Cerebellar nuclear complex (tissue), 1 donor: ENCODE results near the gene GPC6.

ENCODE experiments used
- DNase-seq, 2 experiments: peaks; one replicate each; lab custom pipeline; 2025; lab: John Stamatoyannopoulos, UW

The GPC6 gene

DNA sequence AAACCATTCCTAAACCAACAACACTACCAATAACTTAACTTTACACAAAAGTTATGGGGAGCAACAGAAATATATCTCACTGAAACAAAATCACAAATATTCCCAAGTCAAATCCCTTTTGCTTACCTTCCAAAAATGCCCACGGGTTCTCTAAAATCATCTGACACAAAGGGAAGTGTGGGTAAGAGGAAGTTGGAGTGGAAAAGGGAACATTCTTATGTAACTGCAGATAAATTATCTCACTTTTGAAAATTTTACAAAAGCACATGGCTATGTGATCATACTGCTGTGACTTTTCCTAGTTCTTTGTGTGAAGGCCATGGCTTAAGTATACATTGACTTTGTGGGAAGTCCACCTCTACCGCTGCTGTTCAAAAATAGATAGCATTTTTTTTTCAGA, 350.5 kb downstream of the GPC6 start:
- DNase-seq: no peak

GRCh38 chr13:93589788-93590187, 363.2 kb downstream of the GPC6 start:
- no peak for DNase-seq

GRCh38 chr13:93603043-93603442, 376.4 kb downstream of the GPC6 start:
- DNase-seq: no peak

- DNase-seq: no peak
Observed at GRCh38 chr13:93614776-93615175, 388.2 kb downstream of the GPC6 start.

DNA sequence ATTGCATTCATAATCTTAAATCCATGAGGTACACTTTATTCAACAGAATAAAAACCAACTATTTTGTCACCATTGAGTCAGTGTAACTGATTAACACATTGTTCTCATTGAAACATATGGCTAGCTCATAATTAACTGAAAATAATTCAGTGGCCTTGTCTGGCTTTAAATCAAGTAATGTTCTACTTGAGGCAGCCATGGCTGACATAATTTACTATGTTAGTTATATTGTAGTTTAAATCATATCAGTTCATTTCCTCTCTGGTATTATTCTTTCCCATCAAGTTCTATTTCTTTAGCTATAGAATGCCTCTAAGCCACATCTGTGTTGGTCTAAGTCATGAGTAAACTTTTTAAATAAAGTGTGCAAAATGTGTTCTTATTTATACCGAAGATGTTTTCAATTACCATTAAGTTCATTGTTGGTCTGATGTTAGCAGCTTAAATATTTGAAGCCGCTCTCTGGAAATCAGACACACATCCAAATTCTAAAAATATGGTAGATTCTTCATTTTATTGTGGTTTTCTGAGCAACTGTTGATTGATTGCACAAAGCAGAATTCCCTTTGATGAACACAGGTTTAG, 393.7 kb downstream of the GPC6 start:
- DNase-seq: no peak

- DNase-seq: no peak
Observed at GRCh38 chr13:93621051-93621450, 394.4 kb downstream of the GPC6 start.

GRCh38 chr13:93621966-93622365, 395.4 kb downstream of the GPC6 start:
- DNase-seq: no peak

GRCh38 chr13:93624311-93624777, 397.7 kb downstream of the GPC6 start:
- no peak for DNase-seq

DNA sequence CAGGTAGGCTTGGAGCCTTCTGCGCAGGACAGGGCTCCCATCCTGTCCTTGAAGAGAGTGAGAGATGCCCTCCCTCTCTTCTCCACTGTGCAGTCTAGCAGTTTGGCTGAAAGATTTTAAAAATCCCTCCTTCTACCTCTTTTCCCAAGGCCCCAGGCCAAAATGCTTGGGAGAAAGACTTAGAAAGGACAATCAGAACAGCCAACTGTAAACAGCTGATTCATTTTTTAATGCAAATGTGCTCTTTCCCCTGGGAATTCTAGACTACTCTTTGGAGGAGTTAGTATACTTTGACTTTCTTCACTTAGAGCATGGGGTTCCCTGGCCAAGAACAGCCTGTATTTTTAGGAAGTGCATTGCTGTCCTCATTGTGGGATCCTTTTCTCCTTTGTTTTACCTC, 398.9 kb downstream of the GPC6 start:
- no peak for DNase-seq

DNA sequence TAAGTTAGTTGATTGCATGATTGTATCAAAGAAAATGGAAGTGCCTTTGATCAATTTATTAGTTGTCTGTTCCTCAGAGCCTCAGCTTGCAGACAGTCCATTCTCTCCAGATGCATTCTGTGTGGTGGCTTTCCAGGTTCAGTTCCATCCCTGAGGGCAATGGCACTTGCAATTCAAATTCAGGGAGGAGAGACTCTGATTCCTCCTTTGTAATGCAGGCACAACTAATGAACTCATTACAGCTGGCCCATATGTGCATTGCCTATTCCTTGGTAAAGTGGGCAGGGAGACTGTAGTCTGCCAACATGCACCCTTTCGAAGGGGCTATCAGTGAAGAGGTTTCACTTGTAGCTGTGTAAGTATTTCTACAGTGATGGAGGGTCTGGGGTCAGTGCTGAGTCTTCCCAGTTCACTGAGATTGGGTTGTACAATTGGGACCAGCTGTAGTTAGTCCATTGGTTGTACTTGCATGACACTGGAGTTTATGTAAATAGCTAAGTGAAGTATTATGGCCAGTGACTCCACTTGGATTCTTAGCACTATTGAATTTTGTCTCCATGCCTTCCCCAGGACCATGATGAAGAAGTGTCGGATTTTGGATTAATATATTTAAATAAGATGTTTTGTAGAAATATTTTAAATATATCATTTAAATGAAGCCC, 401.7 kb downstream of the GPC6 start:
- DNase-seq: no peak

DNA sequence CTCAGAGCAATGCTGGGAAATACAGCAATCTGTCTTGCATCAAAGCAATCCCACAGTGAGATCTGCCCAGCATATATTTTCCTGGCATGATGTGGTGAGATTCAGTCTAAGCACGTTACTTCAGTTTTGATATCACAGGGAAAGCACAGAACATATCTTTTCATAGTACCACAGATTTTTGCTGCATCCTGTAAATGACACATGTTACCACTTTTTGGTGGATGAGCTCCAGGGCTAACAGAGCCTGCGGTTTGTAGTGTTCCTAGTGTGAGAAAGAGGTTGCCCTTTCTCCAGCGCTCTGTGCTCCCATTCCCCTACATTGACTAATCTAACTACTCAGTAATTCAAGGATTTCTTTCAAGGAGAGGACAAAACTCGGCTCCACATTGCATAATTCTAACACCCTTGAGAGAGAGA, 409.0 kb downstream of the GPC6 start:
- no peak for DNase-seq

DNA sequence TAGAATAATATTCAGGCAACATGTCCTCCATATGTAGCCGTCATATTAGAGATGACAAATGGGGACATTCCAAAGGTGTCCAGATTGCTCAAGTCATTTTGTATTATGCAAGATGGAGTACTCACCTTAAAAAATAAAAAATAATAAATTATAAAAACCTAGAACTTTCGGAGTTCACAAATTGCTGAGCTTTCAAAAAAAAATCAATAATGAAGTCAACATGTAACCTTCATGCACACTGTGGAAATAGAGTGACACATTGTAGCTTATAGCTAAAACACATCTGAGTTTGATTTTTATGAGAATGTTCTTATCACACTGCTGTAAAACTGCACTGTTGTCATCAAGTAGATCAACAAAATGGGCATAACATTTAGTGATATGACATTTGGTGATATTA, 411.2 kb downstream of the GPC6 start:
- DNase-seq: no peak

DNA sequence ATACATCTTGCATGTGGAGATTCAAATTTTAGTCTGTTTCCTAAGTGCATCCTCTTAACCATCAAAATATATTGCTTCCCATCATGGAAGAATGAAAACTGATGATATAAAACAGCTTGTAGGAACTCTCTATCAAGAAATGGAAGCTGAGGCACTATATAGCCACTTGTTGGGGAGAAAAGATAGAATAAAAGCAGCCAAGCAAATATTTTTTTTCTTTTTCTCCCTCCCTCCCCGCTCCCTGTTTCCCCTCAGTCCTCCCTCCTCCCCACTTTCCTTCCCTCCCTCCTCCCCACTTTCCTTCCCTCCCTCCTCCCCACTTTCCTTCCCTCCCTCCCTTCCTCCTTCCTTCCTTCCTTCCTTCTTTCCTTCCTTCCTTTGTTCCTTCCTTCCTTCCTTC, 413.8 kb downstream of the GPC6 start:
- DNase-seq: no peak

- DNase-seq: no peak
Observed at GRCh38 chr13:93646245-93646644, 419.6 kb downstream of the GPC6 start.

- DNase-seq: no peak
Observed at GRCh38 chr13:93649496-93649895, 422.9 kb downstream of the GPC6 start.

DNA sequence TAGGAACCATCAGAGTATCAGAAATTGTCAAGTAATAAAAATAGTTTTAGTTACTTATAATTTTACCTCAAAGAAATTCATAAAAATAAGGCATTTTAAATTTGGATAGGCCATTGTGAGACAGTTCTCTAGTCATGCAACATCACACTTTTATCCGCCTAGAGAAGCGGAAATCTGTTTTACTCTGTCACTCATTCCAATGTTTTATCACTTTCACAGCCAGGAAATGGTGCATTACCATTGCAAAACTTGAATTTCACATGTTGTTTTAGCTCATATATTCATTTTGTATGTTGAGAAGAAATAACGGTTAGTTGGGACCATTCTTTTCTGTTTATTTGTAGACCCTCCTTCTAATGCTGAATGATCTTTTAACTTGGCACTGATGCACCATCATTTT, 427.2 kb downstream of the GPC6 start:
- DNase-seq: no peak

GRCh38 chr13:93655154-93655553, 428.5 kb downstream of the GPC6 start:
- DNase-seq: no peak

- no peak for DNase-seq
Observed at GRCh38 chr13:93660391-93661063, 433.9 kb downstream of the GPC6 start.

DNA sequence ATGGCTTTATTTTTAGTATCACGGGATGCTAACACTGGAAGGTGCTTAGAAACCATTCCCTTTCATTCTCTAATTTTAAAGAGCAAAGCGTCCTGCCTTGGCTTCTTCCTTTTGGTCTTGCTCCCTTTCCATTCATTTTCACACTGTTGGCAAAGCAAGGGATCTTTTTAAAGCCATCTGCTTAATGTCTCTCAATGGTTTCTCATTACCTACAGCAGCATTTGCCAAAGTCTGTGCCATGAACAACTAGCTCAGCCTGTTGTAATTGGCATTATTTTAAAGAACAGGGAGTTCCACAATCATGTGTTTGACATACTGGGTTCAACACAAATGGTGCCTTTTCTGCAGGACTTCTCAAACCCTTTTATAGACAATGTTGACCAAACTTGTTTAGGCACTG, 444.3 kb downstream of the GPC6 start:
- DNase-seq: no peak

DNA sequence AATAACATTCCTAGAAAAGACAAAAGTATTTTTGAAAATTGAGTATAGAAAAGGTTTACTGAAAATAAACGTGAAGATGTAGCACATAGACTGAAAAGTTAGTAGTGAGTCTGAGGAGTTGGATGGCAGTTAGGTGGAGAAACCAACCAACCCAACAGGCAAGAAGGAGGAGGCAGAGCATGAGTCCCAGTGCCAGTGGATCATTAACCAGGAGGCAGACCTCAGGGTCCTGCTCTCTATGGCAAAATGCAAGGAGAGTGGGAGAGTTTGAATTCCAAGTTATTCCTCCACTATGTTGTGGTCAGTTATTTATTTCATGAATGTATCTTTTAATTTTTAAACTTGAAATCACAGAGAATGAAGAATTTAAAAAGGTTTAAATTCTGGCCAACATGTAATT, 446.4 kb downstream of the GPC6 start:
- no peak for DNase-seq

GRCh38 chr13:93673885-93674284, 447.3 kb downstream of the GPC6 start:
- no peak for DNase-seq

DNA sequence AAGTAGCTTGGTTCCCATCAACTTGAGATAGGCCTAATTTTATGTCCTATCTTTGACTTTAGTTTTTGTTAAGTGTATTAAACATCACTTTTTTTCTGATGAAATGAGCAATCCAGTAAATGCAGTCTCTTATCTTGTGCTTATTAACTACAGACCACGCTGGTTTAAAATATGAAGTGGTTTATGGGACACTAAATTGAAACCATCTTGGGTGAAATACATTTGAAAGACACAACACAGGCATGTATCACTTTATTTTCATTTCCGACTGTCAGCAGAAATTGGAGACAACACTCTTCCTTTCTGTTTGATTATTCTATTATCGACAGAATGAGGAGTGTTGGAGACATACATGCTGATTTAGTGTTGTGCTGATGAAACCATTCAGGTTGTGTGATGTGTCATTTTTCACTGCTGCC, 447.7 kb downstream of the GPC6 start:
- no peak for DNase-seq

DNA sequence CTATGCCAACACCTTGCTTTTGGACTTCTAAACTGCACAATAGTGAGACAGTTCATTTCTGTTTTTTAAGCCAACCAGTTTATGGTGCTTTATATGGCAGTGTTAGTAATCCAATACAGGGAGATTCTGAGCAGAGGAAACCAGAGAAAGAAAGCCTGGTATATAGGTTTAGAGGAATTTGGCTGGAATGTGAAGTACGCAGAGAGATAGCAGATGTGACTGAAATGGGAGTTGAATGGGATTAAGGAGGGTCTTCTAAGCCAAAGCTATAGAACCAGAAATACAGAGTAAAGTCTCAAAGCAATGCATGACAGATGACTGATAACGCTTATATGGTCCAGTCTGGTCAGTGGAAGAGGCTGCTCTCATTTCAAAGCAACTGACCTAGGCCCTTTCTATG, 453.7 kb downstream of the GPC6 start:
- DNase-seq: no peak
